ENCODE data around the gene PRIM2. TPM values are rescaled to one million over a fixed set of nuclear protein-coding genes. Genes with fewer than 3 reads are reported as not detected.
"Not testable (repeated sequence)": the region's sequence is repeated elsewhere in the genome, so short reads cannot be mapped to it uniquely, and the experiment has no call there.

Gene PRIM2
- total RNA-seq, 1 donor from 2014 or later: 10.5 TPM

DNA sequence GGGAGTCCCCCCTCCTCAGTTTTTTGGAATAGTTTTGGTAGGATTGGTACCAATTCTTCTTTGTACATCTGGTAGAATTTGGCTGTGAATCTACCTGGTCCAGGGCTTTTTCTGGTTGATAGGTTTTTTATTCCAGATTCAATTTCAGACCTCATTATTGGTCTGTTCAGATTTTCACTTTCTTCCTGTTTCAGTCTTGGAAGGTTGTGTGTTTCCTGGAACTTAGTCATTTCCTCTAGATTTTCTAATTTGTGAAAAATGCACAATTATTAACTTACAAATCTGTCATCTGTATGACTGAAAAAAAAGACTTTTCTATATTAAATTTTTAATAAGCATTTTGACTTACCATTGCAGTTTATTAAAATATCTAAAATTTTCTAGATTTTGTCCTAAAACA, 287.9 kb downstream of the PRIM2 start:
- not testable (repeated sequence) for DNase-seq (ENCODE audit: low spot score)

DNA sequence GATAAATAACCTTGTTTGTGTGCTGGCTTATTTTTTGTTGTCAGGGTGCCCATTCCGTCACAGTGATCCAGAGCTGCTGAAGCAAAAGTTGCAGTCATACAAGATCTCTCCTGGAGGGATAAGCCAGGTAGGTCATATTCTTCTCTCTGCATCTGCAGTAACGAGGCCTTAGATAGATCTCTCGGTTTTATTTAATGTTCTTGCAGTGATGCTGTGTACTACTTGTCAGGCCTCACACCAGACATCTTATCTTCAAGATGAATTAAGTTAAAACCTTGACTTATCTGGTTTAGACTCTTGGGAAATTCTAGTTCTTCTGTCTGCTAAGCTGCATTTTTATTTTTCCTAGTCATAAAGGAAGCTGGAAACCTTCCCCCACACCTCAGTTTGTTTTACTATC, 288.9 kb downstream of the PRIM2 start:
- DNase-seq (ENCODE audit: low spot score): not testable (repeated sequence)

DNA sequence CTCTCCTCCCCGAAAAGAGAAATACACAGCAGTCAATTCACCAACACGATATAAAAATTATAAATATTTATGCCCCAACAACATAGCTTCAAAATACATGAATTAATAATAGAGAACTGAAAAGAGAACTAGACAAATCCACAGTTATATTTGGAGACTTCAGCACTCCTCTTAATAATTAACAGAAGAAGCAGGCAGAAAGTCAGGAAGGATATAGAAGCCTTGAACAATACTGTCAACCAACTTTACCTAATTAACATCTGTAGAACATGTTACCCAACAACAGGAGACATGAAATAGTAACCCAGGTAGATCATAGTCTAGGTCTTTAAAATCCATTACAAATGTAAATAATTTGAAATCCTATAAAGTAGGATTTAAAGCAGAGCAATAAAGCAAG, 293.2 kb downstream of the PRIM2 start:
- not testable (repeated sequence) for DNase-seq (ENCODE audit: low spot score)

DNA sequence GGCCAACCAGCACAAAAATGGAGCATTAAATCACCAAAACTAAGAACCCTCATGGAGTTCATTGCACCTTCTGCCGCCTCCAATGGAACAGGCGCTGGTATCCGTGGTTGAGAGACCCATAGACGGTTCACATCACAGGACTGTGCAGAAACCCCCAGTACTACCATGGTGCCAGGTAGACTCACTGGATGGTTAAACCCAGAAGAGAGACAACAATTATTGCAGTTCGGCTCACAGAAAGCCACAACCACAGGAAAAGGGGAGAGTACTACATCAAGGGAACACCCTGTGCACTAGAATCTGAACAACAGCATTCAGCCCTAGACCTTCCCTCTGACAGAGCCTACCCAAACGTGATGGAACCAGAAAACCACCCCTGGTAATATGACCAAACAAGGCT, 301.5 kb downstream of the PRIM2 start:
- DNase-seq (ENCODE audit: low spot score): not testable (repeated sequence)

DNA sequence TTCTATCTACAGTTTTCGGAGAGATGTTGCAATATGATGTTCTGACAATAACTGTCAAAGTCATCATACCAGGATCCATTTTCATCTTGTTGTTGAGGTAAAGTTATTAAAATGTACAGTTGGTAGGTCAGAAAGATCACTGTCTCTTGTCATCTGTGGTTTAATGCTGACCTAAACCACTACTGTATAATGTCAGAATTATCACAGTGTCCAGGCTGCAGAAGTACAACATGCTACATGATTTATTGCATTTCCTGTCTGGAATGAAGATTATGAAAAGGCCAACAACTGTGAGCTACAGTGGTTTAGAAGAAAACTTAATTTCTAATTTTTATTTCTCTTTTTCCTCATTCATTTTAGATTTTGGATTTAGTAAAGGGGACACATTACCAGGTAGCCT, 314.3 kb downstream of the PRIM2 start:
- not testable (repeated sequence) for DNase-seq (ENCODE audit: low spot score)

DNA sequence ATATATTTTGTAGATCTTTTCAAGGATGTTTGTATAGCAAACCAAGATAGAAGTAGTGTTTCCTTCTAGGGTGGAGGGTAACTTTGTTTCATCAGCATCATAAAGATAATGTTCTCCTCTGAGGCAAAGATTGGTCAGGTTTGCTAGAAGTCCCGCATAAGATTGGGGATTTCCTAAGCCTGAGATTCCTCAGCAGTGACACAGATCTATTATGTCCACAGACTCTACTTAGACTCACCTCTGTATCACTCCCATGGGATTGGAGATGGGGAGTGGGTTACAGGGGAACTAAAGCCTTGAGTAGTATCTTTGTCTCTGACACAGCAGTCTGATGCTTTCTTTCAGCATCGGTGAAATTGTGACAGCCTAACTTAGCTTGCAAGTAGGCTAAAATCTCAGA, 341.1 kb downstream of the PRIM2 start:
- not testable (repeated sequence) for DNase-seq (ENCODE audit: low spot score)

DNA sequence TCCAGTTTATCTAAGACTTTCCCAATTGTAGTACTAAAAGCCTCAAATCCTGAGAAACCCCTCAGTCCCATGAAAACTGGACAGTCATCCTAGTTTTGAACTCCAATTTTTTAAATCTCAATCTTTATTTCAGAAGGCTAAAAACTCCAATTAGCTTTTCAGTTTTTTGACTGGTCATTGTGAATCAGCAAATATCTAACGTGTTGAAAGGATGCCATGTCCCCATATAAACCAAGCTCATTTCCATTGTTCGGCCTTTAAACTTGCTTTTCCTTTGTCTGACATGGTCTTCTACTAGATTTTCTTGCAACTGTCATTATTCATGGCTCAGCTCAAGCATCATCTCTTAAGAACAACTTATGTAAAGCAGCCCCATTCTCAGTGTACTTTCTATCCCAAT, 342.4 kb downstream of the PRIM2 start:
- DNase-seq (ENCODE audit: low spot score): not testable (repeated sequence)

DNA sequence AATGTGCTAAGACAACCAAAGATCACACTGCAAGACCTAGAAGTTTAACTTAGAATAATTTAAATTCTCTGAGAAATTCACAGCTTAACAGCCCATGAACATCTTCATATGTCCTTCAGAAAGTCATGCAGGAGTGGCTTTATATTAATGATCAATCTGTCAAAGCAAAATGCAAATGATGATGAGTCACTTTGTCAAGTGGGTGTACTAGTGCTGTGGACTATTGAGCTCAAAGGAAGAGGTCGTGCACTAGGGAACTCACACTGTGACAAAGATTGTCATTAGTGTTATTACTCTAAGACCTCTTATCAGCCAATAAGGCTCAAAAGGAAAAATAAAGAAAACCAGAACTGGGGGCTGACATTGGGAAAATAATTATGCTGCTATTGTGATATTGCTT, 343.5 kb downstream of the PRIM2 start:
- not testable (repeated sequence) for DNase-seq (ENCODE audit: low spot score)

DNA sequence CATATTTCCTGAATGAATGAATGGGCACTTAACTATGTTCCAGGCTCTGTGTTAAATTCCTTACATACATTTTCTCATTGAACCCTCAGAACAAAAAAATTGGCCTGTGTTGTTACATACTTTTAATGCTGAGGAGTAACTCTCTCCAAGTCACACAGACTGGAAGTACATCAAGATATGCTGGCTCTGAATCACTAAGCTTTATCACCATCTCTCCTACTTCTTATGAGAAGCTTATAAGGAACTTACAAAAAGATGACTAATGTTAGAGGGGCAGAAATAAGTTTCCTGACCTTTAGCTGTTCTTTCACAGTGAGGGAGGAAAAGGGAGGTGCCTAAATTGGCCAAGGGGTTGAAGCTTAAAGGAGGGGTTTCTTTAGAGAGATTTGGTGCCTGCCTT, 350.7 kb downstream of the PRIM2 start:
- not testable (repeated sequence) for DNase-seq (ENCODE audit: low spot score)

DNA sequence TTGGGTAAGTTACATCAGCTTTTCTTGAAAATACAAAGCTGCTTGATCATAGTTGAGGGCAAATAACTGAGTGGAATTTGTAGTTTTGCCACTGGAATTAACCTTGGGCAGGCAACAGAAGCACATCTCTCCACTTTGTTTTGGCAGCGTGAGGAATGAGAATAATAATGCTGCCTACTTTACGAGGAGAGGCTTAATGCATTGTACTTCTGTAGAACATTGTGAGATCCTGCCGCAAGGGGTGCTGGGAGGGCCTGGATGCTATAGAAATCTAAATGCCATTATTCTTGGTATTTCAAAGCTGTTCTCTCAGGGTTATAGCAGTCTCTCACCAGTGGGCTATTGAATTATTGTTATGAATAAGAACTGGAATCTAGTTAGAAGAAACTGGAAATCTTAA, 353.8 kb downstream of the PRIM2 start:
- DNase-seq (ENCODE audit: low spot score): not testable (repeated sequence)

DNA sequence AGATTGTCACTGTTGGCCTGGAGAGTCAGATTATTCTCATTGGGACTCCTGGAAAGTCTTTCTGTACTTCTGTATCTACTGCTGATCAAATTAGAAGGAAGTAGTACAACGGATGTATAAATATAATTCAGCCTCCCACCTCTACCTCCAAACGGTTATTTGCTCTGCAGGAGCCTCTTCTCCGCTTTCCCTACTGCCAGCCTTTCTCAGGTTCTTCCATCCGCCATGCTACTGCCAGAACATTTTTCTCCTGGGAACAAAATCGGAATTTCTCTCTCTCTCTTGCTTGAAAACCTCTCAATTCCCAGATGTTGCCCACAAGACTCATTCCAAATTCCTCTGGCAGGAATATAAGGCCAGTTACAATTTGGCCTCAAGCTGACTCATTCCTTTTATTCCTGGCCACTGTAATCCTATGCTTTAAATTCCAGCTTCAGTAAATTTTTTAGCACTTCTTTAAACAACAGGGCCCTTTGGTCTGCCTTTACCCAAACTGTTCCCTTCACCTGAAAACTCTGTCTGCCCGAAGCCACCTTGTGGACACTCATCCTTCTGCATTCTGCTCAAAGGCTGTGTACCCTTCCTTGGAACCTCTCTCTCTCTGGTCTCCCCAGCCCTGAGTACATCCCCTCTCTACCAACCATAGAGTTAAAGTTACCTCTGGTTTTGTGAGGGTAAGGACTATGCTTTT, 354.7 kb downstream of the PRIM2 start:
- DNase-seq (ENCODE audit: low spot score): not testable (repeated sequence)

DNA sequence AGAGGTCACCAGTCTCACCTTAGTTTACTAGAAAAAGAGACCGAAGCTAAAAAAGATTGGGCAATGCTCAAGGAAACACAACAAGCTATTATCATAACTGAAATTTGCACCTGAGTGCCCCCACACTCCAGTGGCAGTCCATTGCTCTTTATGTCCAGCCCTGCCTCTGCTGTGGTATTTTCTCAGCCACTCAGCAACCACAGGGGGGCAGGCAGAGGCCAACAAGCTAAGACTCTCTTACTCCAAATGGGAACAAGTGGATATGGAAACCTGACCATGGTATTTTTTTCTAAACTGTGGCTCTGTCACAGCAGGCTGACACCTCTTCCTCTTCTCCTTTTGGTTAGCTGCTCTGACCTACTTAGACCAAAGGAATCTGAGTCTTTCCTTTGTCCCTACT, 355.9 kb downstream of the PRIM2 start:
- DNase-seq (ENCODE audit: low spot score): not testable (repeated sequence)

DNA sequence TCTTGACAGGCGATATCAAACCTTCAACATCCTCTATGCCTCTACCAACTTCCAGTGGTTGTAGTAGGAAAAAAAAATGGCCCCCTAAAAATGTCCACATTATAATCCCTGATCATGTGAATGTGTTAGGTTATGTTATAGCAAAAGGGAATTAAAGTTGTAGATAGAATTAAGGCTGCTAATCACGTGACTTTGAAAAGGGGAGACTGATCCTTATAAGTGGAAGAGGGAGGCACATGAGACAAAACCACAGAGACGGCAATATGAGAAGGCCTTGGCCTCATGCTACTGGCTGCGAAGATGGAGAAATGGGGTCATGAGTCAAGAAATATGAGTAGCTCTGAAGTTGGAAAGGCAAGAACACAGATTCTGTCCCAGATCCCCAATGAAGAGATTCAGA, 358.0 kb downstream of the PRIM2 start:
- DNase-seq (ENCODE audit: low spot score): not testable (repeated sequence)

DNA sequence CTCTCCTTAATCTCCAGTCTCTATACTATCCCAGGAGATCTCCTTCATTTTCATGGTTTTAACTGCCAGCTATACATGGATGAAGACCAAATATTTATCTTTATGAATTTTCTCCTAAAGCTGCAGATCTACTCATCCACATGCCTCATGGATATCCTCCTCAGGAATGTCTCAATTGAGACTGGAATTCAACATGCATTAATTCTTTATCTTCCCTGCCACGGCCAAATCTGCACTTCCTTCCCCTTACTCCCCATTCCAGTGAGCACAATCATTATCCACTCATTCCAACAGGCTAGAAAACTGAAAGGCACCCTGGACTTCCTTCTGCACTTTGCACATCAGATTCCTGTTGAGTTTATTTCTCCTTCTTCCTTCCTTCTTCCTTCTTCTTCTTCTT, 379.0 kb downstream of the PRIM2 start:
- DNase-seq (ENCODE audit: low spot score): not testable (repeated sequence)

Other genes starting within 250 kb of the PRIM2 start
- gene ZNF451, start 227.4 kb upstream of the PRIM2 start, total RNA-seq: 41.5 TPM
- gene BAG2, start 145.3 kb upstream of the PRIM2 start, total RNA-seq: 19.9 TPM
- gene RAB23, start 95.3 kb upstream of the PRIM2 start, total RNA-seq: 38.7 TPM

All from mucosa of gallbladder (tissue), 1 donor.